ENCODE measurements around the gene TRIAP1.
A peak's percentile ranks its signal among the peaks of the same experiment; 100 is the strongest.

Gene TRIAP1

DNA sequence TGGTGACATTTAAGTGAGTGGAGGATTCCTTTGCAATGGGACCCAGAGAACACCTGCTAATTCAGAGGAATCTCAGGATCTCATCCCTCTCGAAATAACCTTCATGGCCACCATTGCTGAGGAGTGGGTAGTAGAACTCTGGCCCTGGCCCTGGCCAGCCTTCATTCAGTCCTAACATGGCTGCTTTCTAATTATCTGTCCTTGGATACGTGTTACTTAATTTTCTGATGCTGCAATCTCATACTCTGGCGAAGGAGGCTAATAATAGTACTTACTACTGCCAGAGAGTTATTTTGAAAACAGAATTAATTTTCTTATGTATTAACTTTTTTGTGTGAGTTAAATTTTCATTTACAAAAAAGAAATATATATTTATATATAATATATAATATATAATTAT is 20.4 kb downstream of the TRIAP1 start:
- DNase-seq = no peak

DNA sequence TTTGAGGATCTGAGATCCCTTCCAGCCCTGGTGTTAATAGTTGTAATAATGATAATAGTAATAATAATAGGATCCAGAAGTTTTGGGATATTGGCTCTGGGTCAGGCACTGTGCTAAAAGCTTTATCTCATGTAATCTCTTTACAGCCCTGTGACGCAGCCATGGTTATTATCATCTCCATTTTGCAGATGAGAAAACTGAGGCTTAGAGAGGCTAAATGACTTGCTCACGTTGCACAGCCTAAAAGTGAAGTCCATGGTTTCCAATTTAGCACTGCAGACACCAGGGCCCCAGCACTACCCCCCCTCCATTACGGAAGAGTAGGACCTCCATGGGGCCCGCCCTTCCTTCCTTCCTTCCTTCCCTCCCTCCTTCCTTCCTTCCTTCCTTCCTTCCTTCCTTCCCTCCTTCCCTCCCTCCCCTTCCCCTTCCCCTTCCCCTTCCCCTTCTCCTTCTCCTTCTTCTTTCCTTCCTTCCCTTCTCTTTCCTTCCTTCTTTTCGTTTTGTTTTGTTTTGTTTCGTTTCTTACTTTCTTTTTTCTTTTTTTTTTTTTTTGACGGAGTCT is 23.2 kb downstream of the TRIAP1 start:
- DNase-seq = no peak

DNA sequence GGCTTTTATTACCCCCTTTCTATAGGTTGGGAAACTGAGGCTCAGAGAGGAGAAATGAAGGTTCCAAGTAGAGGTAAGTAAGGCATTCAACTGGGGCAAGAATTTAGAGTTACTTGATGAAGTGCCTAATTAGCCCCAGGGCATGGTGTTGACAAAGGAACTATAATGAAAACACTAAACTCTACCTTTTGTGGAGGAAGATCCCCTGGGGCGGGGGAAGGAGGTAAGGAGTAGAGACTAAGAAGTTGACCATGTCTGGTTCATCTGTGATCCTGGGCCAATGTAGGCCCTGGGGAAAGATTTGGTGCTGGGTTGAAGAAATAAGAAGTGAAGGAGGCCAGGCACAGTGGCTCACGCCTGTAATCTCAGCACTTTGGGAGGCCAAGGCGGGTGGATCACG is 24.5 kb downstream of the TRIAP1 start:
- no peak for DNase-seq

DNA sequence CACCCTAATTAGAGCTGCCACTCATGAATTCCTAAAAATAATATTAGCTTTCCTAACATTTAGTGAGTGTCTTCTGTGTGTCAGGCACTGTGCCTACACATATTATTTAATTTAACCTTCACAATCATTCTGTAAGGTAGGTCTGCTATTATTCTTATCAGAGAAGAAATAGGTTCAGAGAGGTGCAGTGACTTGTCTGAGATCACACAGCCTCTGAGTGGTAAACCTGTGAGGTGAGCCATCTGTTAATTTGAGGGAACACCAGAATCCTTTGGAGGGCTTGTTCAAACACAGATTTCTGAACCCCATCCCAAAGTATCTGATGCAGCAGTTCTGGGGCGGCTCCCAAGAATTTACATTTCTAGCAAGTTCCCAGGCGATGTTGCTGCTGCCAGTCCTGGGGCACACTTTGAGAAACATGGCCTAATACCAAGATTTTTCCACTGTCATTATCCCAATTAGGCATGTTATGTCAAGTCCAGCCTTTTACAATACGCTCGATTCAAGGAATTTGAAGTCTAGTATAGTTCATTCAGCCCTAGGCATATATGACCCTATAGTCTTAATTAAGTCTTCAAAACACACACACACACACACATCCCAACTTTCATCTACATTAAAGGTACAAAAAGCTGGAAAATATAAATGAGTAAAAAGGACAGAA is 28.1 kb downstream of the TRIAP1 start:
- no peak for DNase-seq

DNA sequence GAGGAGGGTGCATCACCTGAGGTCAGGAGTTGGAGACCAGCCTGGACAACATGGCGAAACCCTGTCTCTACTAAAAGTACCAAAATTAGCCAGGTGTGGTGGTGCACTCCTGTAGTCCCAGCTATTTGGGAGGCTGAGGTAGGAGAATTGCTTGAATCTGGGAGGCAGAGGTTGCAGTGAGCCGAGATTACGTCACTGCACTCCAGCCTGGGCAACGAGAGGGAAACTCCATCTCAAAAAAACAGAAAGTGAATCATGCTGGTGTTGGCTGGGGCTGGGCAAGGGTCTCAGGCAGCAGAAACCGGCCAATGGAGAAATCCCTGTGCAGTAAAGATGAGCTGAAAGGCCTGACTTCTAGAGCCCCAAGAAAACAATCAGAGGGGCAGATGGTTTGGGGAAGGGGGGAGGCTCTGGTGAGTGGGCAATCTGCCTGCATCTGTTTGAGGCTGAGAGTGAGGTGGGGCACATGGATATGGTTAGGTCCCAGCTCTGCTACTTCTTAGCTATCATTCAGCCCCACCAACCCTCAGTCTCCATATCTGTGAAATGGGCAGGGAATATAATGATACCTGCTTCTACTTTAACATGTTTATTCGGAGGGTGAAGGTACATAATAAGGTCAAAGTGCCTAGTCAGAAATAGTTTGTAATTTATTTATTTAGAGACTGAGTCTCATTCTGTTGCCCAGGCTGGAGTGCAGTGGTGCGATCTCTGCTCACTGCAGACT is 29.5 kb downstream of the TRIAP1 start:
- DNase-seq = peak; percentile 80

DNA sequence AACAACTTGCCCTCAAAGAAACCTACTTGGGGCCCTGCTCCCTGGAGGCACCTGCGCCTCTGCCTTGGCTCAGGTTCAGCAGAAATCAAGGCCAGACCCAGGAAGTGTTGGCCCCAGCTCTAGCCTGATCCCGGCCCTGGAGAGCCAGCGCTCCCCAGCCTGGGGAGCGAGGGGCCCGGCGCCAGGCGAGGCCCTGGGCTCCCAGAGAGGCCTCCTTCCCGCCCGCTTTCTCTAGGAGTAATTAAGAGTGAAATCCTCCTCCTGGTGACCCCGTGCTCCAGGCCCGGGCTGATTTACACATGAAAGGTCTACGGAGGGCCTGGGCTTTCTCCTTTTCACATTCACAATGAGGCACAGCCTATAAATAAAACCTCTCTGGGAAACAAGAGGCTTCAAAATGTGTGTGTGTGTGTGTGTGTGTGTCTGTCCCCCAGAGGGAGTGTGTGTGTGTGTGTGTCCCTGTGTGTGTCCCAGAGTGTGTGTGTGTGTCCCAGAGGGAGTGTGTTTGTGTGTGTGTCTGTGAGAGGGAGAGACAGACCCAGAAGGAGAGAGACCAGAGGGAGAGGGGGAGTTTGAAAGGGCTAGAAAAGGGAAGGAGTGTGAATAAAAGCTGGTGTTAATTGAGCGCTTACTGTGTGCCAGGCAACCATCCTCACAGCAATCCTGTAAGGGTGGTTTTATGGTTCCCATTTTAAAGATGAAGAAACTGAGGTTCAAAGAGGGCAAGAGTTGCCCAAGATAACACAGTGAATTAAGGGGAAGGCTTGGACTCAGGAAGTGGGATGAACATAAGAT is 32.1 kb downstream of the TRIAP1 start:
- DNase-seq = no peak

DNA sequence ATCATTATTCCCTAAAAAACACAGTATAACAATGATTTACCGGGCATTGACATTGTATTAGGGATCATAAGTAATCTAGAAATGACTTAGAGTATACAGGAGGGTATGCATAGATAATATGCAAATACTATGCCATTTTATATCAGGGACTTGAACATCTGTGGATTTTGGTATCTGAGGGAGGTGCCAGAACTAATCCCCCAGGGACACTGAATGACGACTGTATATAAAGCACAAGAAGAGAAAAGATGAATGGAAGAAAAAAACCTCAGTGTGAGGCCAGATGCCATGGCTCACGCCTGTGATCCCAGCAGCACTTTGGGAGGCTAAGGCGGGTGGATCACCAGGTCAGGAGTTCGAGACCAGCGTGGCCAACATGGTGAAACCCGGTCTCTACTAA is 33.8 kb downstream of the TRIAP1 start:
- peak; percentile 67 for DNase-seq

DNA sequence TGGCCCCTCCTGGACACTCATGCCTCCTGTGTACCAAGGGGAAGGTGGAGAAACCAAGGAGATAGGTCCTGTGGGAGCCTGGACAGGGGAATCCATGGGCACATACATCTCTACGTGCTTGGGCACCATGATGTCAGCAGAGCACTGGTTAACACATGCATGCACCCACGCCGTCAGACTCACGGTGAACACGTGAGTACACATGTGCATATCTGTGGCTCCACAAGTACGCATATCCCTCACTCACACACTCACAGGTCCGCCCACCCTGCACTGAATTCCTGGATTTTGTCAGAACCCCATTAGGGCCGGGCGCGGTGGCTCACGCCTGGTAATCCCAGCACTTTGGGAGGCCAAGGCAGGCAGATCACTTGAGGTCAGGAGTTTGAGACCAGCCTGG is 37.4 kb downstream of the TRIAP1 start:
- DNase-seq = no peak

DNA sequence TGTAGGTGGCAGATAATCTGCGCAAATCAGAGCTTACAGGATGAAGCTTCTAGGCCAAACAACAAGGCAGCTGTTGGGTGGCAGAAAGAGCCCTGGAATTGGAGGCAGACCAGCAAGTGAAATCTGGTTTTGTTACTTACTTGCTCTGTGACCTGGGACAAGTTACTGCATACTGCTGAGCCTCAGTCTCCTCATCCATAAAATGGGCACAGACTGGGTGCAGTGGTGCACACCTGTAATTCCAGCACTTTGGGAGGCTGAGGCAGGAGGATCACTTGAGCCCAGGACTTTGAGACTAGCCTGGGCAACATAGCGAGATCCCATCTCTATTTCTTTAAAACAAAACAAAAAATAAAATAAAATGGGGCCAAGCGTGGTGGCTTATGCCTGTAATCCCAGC is 39.6 kb downstream of the TRIAP1 start:
- peak; percentile 34 for DNase-seq

DNA sequence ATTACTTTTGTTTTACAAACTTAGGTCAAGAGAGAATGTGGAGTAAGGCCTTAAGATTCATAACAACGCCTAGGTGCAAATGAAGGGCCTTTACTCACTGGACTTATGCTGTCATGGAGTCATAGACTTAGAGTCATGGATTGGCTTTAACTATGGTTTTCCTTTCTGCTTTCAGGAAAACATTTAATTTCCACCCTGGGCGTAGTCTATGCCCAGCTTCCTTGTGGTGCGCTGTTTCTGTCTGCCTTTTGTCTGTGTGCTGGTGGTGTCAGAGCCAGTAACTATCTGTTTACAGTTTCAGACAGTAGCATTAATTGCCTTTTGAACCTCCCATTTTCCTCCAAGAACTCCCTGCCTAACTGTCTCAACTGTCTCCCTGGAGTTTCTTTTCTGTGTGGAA is 40.1 kb downstream of the TRIAP1 start:
- DNase-seq = no peak

DNA sequence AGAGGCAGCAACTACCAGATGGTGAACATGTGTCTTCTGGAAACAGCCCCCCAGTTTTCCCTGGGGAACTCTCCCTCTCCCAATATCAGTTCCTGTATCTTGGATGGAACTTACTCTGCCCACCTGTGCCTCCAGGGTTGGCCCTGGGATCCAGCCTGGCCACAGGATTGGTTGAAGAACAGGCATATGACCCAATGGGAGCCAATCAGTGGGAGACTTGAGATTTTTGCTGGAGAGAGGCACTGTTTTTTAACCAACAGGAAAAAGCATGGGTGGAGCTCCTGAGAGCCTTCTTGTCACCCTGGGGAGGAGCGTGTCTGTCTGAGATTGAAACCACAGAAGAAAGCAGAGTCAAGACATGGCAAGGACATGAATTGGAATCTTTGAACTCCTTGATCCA is 41.9 kb downstream of the TRIAP1 start:
- peak; percentile 47 for DNase-seq

DNA sequence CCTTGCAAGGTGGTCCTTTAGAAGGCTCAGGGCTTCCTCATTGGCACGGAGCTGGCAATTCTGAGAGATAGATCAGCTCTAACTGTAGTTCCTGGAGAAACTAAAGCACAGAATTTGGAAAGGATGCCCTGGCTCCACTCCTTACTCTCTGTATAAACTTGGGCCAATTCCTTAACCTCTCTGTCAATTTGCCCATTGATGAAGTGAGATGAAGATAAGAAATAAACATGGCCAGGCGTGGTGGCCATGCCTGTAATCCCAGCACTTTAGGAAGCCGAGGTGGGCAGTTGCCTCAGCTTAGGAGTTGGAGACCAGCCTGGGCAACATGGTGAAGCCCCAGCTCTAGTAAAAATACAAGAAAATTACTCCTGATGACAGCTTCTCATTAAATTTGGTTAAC is 42.3 kb downstream of the TRIAP1 start:
- no peak for DNase-seq

DNA sequence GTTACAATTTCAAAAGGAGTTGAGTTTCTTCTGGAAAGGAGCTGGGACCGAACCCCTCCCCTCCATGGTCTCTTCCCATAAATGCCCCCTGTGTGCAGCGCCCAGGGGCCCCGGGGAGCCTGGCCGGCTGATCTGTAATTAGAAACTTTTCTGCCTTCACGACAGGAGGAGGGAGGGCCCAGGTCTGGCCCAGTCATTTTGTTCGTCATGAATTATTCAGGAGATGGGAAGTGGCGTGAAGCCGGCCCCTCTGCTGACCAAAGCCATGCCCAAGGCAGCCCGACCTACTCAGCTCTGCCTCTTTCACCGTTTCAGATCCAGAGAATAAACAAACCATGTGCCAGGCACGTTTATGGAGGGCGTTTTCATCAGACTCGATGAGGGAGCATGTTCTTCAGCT is 44.0 kb downstream of the TRIAP1 start:
- no peak for DNase-seq

DNA sequence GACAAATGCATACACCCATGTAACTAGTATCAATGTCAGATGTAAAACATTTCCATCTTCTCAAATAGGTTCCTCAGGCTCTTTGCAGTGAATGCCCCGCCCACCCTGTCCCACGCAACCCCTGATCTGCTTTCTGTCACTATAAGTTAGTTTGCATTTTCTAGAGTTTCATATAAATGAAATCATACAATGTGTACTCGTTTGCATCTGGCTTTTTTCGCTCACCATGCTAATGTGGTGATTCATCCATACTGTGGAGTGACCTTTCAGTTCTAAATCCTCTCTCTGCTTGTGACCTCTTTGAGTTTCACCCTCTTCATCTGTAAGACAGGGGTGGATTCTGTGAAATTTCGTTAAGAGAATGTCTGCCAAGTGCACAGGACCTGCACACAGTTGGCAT is 46.7 kb downstream of the TRIAP1 start:
- DNase-seq = no peak

DNA sequence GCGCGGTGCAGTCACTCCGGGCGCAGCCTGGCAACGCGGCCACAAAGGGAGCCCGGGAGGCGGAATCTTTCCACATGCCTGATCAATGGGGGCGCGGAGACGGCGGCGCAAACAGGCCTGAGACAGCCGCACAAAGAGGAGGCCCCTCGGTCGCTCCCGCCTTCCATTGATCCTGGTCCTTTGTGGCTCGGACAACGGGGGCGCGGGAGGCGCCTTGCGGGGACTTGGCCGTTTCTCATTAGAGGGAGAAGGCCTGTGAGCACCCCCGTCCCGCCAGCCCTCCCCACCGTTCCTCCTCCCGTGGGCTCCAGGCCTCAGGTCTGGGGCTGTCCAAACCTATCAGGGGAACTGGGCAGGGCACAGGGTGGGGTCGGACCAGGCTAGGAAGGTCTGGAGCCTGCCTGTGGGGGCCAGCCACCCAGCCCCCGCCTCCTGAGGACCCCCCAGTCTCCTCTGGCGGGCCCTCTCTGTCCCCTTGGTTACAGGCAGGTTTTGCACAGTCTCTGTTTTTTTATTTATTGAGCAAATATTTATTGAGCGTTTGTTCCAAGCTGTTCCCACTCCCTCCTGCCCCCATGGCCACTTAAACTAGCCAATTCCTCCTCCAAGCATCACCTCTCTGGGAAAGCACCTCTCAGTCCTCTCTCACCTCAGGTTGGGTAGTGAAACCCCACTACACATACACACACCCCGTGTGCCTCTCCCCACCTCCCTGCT is 48.2 kb downstream of the TRIAP1 start:
- DNase-seq = no peak

DNA sequence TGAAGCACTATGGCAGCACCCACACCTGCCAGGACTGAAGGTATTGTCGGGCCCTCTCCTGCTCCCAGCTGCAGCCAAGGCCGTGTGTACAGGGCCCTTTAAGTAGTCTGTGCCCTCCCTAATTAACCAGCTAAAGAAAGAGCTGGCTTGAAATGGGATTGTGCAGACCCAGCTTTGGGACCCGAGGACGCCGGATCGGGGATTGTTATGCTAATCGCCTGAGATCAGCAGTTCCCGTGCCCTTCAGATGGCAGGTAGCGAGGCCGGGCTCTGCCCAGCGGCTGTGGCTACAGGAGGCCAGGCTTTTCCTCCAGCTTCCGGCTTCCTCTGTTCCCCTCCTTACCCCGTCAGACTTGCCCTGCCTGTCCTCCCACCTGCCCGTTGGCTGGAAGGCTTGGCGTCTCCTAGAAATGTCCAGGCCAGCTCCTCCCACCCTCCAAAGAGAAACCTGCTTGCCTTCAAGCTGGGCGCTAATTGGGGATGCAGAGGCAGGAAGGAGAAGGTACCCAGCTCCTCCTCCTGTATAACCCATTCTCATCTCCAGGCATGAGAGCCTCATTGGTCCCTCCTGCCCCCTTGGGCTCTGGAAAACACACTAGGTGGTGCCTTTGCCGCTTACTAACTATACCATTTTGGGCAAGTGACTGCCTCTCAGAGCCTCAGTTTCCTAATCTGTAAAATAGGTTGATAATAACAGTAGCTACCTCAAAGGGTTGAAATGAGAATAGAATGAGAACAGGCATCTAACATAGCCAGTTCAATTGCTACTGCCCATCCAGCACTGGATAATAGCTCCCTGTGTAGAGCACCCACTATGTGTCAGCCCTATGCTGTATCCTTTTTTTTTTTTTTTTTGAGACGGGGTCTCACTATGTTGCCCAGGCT is 51.5 kb downstream of the TRIAP1 start:
- DNase-seq = peak; percentile 86

Measured in NCI-H82 (cell line).